SK-N-SH (cell line): ENCODE data around the gene HPRT1. TPM values are rescaled to one million over a fixed set of nuclear protein-coding genes. Genes with fewer than 3 reads are reported as not detected.
"Not testable (repeated sequence)": the region's sequence is repeated elsewhere in the genome, so short reads cannot be mapped to it uniquely, and the experiment has no call there.

Experiments
- CTCF ChIA-PET: fragments of 300-600, 350-600 bp; formaldehyde crosslinking; extraction: SDS; loops from one replicate; lab custom pipeline; 2021; lab: Yijun Ruan, JAX
- POLR2A ChIA-PET: fragments of 350-600 bp; sonication (Branson Sonifier 250); formaldehyde crosslinking; extraction: SDS; loops from one replicate; lab custom pipeline; 2020; ENCODE audit warnings: antibody characterized with exemption, inconsistent platforms; lab: Yijun Ruan, JAX
- DNase-seq: peaks from one replicate; pipeline ENCODE4 v3.0.0; 2012
- H2AFZ ChIP-seq: fragments of 200-600 bp; sonication (generic); 2 replicates; pipeline ENCODE4 v1.8.1; 2016; ENCODE audit warnings: antibody characterized with exemption, mild to moderate bottlenecking, low read depth
- H3F3A ChIP-seq: fragments of 200-600 bp; sonication (generic); replicated peaks from 2 replicates; pipeline ENCODE3; 2016; ENCODE audit warnings: antibody characterized with exemption, mild to moderate bottlenecking; ENCODE audit not compliant: insufficient read depth
- H3K27ac ChIP-seq, 2 experiments: fragments of 200-500 bp in 1 of 2; fragments of 200-600 bp in 1 of 2; sonication (Bioruptor generic) in 1 of 2; sonication (generic), shearing (Covaris generic) in 1 of 2; 2 replicates each; pipeline versions ENCODE4 v1.5.1 to v1.6.1; 2014 to 2016; ENCODE audit warnings: low read depth in 2 of 2, inconsistent platforms in 1 of 2, low read length in 1 of 2, mild to moderate bottlenecking in 1 of 2, mixed read lengths in 1 of 2
- H3K27me3 ChIP-seq: fragments of 200-600 bp; sonication (generic), shearing (Covaris generic); 2 replicates; pipeline ENCODE4 v1.6.1; 2016; ENCODE audit warnings: mixed run types; ENCODE audit not compliant: insufficient read depth
- H3K36me3 ChIP-seq, 2 experiments: fragments of 200-500 bp in 1 of 2; fragments of 200-600 bp in 1 of 2; sonication (Bioruptor generic) in 1 of 2; sonication (generic) in 1 of 2; replicated peaks in 1 of 2; 2 replicates each; pipeline versions ENCODE3 to v1.5.1; 2014 to 2016; ENCODE audit warnings: low read length in 1 of 2, mild to moderate bottlenecking in 1 of 2; ENCODE audit not compliant: insufficient read depth in 2 of 2, control insufficient read depth in 1 of 2
- H3K4me1 ChIP-seq, 2 experiments: fragments of 200-500 bp in 1 of 2; fragments of 200-600 bp in 1 of 2; sonication (Bioruptor generic) in 1 of 2; sonication (generic), shearing (Covaris generic) in 1 of 2; 2 replicates each; pipeline versions ENCODE4 v1.5.1 to v1.6.1; 2014 to 2016; ENCODE audit warnings: low read depth in 1 of 2, low read length in 1 of 2, mixed run types in 1 of 2; ENCODE audit not compliant: insufficient read depth in 2 of 2, control insufficient read depth in 1 of 2
- H3K4me2 ChIP-seq: fragments of 200-600 bp; sonication (generic), shearing (Covaris generic); 2 replicates; pipeline ENCODE4 v1.6.1; 2017; ENCODE audit warnings: mixed run types
- H3K4me3 ChIP-seq, 2 experiments: fragments of 200-500 bp in 1 of 2; fragments of 200-600 bp in 1 of 2; sonication (Bioruptor generic) in 1 of 2; sonication (generic), shearing (Covaris generic) in 1 of 2; 2 replicates each; pipeline versions ENCODE4 v1.5.1 to v1.8.1; 2014 to 2016; ENCODE audit warnings: low read depth in 2 of 2, inconsistent platforms in 1 of 2, low read length in 1 of 2, mild to moderate bottlenecking in 1 of 2, mixed read lengths in 1 of 2, moderate library complexity in 1 of 2
- H3K79me2 ChIP-seq: fragments of 200-600 bp; sonication (generic); 2 replicates; pipeline ENCODE4 v1.8.1; 2017; ENCODE audit warnings: mild to moderate bottlenecking; ENCODE audit not compliant: insufficient read depth
- H3K9ac ChIP-seq: fragments of 200-600 bp; sonication (generic); 2 replicates; pipeline ENCODE4 v1.6.1; 2017; ENCODE audit warnings: mixed run types
- H3K9me2 ChIP-seq: fragments of 200-600 bp; sonication (generic); 2 replicates; pipeline ENCODE4 v1.6.1; 2017; ENCODE audit warnings: mixed run types
- H3K9me3 ChIP-seq: fragments of 200-600 bp; sonication (generic); 2 replicates; pipeline ENCODE4 v1.6.1; 2017; ENCODE audit warnings: mixed run types, mild to moderate bottlenecking, moderate library complexity
- H4K20me1 ChIP-seq: fragments of 200-600 bp; sonication (generic); 2 replicates; pipeline ENCODE4 v1.6.1; 2017; ENCODE audit warnings: mild to moderate bottlenecking, mixed run types; ENCODE audit not compliant: insufficient read depth
- CHD2 ChIP-seq: fragments of 150-350 bp; IDR thresholded peaks from 2 replicates; pipeline ENCODE4 v1.6.1; 2018; ENCODE audit warnings: low read length; ENCODE audit not compliant: partially characterized antibody
- EP300 ChIP-seq, 2 experiments: IDR thresholded peaks; 2 replicates each; pipeline versions ENCODE4 v1.4.0 to v1.6.1; 2012; ENCODE audit warnings: borderline replicate concordance in 1 of 2, low read depth in 1 of 2, low read length in 1 of 2
- EZH2phosphoT487 ChIP-seq: fragments of 200-600 bp; sonication (generic); IDR thresholded peaks from 2 replicates; pipeline ENCODE4 v1.6.1; 2017; ENCODE audit warnings: low read depth, mixed run types, mild to moderate bottlenecking, antibody characterized with exemption, moderate library complexity, borderline replicate concordance
- GATA2 ChIP-seq: sonication (generic); formaldehyde crosslinking; IDR thresholded peaks from 2 replicates; pipeline ENCODE4 v1.5.0; 2020; ENCODE audit warnings: mild to moderate bottlenecking, missing genetic modification reagents
- JUND ChIP-seq: IDR thresholded peaks from 2 replicates; pipeline ENCODE4 v1.4.0; 2012
- PBX3 ChIP-seq: IDR thresholded peaks from 2 replicates; pipeline ENCODE4; 2012
- POLR2AphosphoS5 ChIP-seq: IDR thresholded peaks from 2 replicates; pipeline ENCODE4 v1.6.1; 2012; ENCODE audit warnings: low read depth, low read length
- RFX5 ChIP-seq: IDR thresholded peaks from 2 replicates; pipeline ENCODE4 v1.6.1; 2012; ENCODE audit warnings: mild to moderate bottlenecking, improper control_type of control experiment, low read length
- USF2 ChIP-seq: fragments of 150-350 bp; IDR thresholded peaks from 2 replicates; pipeline ENCODE4 v1.6.1; 2017; ENCODE audit warnings: antibody characterized with exemption, low read length, low read depth, borderline replicate concordance
- YY1 ChIP-seq: IDR thresholded peaks from 2 replicates; pipeline ENCODE4 v1.4.0; 2012; ENCODE audit warnings: low read depth, mild to moderate bottlenecking
- WGBS: methylation state at CpG from one replicate; pipeline ENCODE4 v1.1.6; 2017; ENCODE audit warnings: low lambda C conversion rate; 5-methylcytosine and 5-hydroxymethylcytosine counted together
- polyA plus RNA-seq, 3 experiments: library from polyadenylated mRNA; depleted of rRNA; stranded (reverse); fragments of >200 nt; gene quantifications; 2 replicates each; pipeline ENCODE4 v1.2.3, GENCODE V29; 2012

The HPRT1 gene
- polyA plus RNA-seq, 1 of the 3 experiments (the other 2 are of a cell fraction), result 42.3 TPM

DNA sequence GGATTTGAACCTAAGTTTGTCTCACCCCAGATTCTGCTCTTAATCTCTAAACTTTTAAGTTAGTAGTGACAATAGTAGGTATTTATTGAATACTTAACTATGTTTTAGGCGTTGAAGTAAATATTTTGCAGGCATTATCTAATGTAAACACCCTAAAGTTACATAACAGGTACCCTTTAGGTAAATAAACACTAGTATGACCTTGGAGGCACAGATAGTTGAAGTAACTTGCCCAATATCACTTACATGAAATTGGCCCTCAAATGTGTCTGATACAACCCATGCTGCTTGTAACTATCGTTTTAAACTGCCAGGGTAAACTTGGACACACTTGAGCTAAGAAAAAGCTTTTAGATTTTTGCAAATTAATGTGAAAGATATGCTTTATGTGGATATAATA, 3.0 kb downstream of the HPRT1 start:
- no peaks in the 10 kb centered on the region; a peak in 1 of 4 replicates for H3K4me1 ChIP-seq

GRCh38 chrX:134464453-134464852, 4.5 kb downstream of the HPRT1 start:
- CTCF ChIA-PET, result interaction anchor here (0.7 to 1.4 kb wide), 2 partner anchors 19 to 377 kb away, joined by 3 read pairs; no protein-coding TSS in a partner anchor
- H3K9me2 ChIP-seq, H4K20me1 ChIP-seq, H2AFZ ChIP-seq, H3K9ac ChIP-seq, H3K27ac ChIP-seq, H3K27me3 ChIP-seq, H3K4me1 ChIP-seq, H3K36me3 ChIP-seq, POLR2A ChIA-PET, DNase-seq, H3K4me3 ChIP-seq, H3K4me2 ChIP-seq, H3K9me3 ChIP-seq: not testable (repeated sequence)
- H3F3A ChIP-seq, result peaks cover 14% of the 10 kb centered on the region
- peaks cover 73% of the 10 kb centered on the region for H3K79me2 ChIP-seq
- 75% methylated on average over 6 of the region's 6 CpGs for WGBS

More for the DNA sequence above, 3.0 kb downstream of the HPRT1 start:
- H3K36me3 ChIP-seq, result peaks cover 0 to 4% of the 10 kb centered on the region in 2 experiments
- no peak overlapping the region for H2AFZ ChIP-seq
- H3K79me2 ChIP-seq, result peaks cover 67% of the 10 kb centered on the region
- no peak overlapping the region for H3K4me3 ChIP-seq
- peaks cover 5% of the 10 kb centered on the region for H3F3A ChIP-seq
- no peak overlapping the region for H3K9ac ChIP-seq
- no peak overlapping the region for H3K27ac ChIP-seq
- ChIA-PET CTCF (no interaction called here), POLR2A (no interaction called here)
- 40% methylated on average over 2 of the region's 2 CpGs for WGBS
- H3K9me2 ChIP-seq, result no peaks in the 10 kb centered on the region
- no peak for DNase-seq
- H4K20me1 ChIP-seq, result no peaks in the 10 kb centered on the region
- H3K4me2 ChIP-seq, result no peak overlapping the region
- H3K27me3 ChIP-seq, result no peaks in the 10 kb centered on the region
- no peaks in the 10 kb centered on the region for H3K9me3 ChIP-seq
- TF ChIP-seq EZH2phosphoT487 (no peak), YY1 (no peak), RFX5 (no peak), GATA2 (CRISPR knock-in tag) (no peak), USF2 (no peak), POLR2AphosphoS5 (no peak), EP300 (IDR thresholded peaks at IDR 0.05; ENCODE audit: borderline replicate concordance in 1 of 2, low read depth in 1 of 2, low read length in 1 of 2) (no peak), PBX3 (no peak), JUND (no peak), CHD2 (no peak)
- TF ChIP-seq, all 33 proteins: peak for 0
